AG10803 (cell line): ENCODE data around the gene MRPL40.

Source experiments
- DNase-seq: peaks from one replicate; pipeline ENCODE4 v3.0.0; 2010; ENCODE audit warnings: low read depth
- H3K4me3 ChIP-seq: 2 replicates; pipeline ENCODE4 v1.5.1; 2011; ENCODE audit warnings: mild to moderate bottlenecking, low read length, control low read depth
- CTCF ChIP-seq: conservative IDR thresholded peaks from 2 replicates; pipeline ENCODE4 v1.5.1; 2011; ENCODE audit warnings: mild to moderate bottlenecking, low read length, control low read depth, inconsistent platforms

The MRPL40 gene

GRCh38 chr22:19478045-19478900 is 45.9 kb downstream of the MRPL40 start:
- H3K4me3 ChIP-seq = peak overlapping the region; percentile 97
- TF ChIP-seq CTCF = no peak
- DNase-seq = no peak

- DNase-seq = peak; percentile 84
Observed at GRCh38 chr22:19478901-19479354, 46.6 kb downstream of the MRPL40 start, which contains the start of gene UFD1. UFD1 (minus strand) TSS chr22:19479193; CDS start chr22:19479085, 108 bp downstream.

GRCh38 chr22:19479355-19480172 is 47.2 kb downstream of the MRPL40 start, which contains the start of gene CDC45:
CDC45 (plus strand) TSS chr22:19479920; CDS start chr22:19479969, 49 bp downstream.
- peak; percentile 99 for DNase-seq
- no peak for TF ChIP-seq CTCF
- H3K4me3 ChIP-seq = peak within 1 kb of the TSS; percentile 97

More at GRCh38 chr22:19478901-19479354, 46.6 kb downstream of the MRPL40 start, which contains the start of gene UFD1:
- H3K4me3 ChIP-seq = peak within 1 kb of the TSS; percentile 97
- TF ChIP-seq CTCF = no peak

GRCh38 chr22:19480173-19480568 is 47.8 kb downstream of the MRPL40 start:
- TF ChIP-seq CTCF = no peak
- DNase-seq = no peak
- peak overlapping the region; percentile 72 for H3K4me3 ChIP-seq

- no peak for DNase-seq
- no peak for TF ChIP-seq CTCF
- H3K4me3 ChIP-seq = no peak overlapping the region; the same call in 1 of the 2 replicates
Observed at GRCh38 chr22:19480789-19481188, 48.4 kb downstream of the MRPL40 start.

GRCh38 chr22:19482297-19482696 is 50.0 kb downstream of the MRPL40 start:
- TF ChIP-seq CTCF = no peak
- DNase-seq = no peak
- H3K4me3 ChIP-seq = no peak overlapping the region
